ENCODE data around the gene MACROD1.

Gene MACROD1

DNA sequence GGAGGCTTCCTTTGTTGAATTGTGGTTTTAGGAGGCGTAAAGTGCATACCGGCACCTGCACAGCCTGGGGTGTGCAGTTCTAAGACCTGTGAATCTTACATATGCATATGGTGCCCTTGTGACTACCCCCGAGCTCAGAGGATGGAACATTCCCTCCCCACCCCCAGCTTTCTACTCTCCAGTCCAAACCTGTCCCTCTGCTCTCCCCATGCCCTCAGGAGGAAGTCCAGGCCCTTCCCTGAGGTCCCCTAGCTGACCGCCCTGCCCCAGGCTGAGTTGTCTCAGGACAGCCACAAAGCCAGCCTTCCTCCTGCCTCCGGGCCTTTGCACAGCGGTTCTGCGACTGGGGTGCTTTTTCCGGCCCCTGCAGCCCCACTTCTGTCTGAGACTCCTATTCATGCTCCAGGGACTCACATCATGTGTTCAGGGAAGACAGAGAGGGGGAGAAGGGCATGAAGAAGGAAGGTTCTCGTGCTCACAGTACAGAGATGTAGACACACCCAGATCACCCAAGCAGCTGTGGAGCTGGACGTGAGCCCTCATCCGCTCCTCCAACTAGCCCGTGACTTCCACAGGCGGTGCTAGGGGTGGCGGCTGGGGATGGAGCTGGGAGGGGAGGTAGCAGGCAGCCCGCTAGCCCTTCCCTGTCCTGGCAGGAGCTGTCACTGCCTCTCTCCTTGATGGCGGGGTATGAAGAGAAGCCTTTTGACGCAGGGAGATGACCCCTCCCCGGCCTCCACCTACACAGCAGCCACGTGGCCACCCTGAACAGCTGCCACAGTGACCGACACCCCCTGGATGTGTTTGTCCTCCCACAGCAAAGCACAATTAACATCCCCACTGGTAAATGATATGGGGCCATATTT, 79.4 kb downstream of the MACROD1 start:
- no peak overlapping the region for H3K4me3 ChIP-seq (ENCODE audit: low read length)
- DNase-seq (ENCODE audit: low read depth, low spot score), result peak; percentile 74

DNA sequence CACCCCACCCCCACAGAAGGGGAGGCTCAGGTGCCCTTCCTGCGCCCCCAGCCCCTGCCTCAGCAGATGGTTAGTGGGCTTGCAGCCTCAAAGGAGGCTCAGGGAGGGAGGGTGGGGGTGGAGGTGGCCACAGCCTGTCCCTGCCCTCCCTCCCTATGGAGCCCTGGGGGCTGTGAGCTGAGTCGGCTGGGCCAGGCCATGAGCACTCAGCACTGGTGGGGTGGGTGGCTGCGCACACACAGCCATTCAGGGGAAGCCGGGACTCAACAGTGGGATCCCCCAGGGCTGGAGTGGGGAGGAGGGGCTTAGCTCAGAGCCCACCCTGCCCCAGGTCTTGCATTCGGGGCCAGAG, 80.0 kb downstream of the MACROD1 start:
- H3K4me3 ChIP-seq (ENCODE audit: low read length), result no peak overlapping the region
- no peak for DNase-seq (ENCODE audit: low read depth, low spot score)

DNA sequence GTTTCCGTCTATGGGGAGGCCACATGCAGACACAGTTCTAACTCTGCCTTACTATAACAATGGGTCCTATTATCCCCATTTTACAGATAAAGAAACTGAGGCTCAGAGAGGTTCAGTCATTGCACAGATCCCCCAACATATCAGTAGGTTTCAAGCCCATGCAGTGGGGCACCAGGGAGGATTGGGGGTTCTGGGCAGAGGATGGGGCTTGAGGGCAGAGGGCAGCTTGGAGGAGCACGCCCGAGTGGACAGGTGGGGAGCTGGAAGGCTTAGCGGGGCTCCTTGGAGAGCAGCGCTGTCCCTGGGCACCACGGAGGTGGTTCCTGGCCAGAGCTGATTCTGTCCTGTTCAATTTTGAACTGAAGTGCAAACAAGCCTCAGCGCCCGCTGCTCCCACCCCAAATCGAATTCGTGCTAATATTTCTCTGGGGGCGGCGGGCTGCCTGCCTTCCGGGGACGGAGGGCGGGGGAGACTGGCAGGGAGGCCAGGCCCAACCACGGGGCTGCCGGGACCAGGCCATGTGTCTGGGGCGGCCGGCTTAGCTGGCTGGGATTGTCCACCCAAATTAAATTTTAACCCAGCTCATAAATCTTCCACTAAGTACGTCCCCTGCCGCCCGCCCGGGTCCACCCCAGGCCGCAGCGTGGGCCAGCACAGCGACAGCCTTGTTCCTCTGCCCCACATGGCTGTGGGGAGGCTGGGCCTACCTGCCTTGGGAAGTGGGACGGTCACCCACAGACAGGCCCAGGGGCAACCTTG, 80.8 kb downstream of the MACROD1 start:
- no peak overlapping the region for H3K4me3 ChIP-seq (ENCODE audit: low read length)
- no peak for DNase-seq (ENCODE audit: low read depth, low spot score)

DNA sequence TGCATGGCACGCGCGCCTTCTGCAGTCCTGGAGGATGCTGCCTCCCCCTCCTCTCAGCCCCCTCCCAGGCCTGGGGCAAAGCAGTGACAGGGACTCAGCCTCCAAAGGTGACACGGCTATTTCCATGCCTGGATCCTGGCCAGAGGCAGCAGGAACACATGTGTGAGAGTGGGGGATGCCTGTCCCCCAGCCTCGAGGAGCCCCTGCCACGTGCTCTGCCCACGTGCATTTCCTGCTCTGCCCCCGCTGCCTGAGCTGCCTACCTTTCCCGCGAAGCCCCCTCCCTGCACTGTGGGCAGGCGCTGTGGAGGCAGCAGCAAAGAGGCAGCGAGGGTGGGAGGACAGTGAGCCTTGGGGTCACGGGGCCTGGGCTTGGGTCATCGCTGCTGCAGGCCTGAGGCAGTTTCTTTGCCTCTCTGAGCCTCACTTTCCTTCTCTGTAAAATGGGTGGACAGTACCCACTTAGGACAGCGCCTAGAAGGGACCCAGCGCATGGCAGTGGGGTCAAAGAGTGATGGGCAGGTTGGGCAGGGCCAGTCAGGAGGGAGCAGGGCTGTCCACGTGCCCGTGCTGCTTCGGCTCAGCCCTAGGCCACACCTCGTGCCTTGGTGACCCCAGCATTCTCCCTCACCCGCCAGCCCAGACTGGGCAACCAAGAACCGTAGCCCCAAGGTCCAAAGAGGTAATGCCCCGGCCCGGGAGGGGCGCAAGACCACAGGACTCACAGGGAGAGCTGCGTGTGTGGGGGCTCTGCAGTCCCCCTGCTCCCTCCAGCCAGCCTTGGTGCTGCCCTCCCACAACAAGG, 81.6 kb downstream of the MACROD1 start:
- no peak for DNase-seq (ENCODE audit: low read depth, low spot score)
- H3K4me3 ChIP-seq (ENCODE audit: low read length), result no peak overlapping the region

DNA sequence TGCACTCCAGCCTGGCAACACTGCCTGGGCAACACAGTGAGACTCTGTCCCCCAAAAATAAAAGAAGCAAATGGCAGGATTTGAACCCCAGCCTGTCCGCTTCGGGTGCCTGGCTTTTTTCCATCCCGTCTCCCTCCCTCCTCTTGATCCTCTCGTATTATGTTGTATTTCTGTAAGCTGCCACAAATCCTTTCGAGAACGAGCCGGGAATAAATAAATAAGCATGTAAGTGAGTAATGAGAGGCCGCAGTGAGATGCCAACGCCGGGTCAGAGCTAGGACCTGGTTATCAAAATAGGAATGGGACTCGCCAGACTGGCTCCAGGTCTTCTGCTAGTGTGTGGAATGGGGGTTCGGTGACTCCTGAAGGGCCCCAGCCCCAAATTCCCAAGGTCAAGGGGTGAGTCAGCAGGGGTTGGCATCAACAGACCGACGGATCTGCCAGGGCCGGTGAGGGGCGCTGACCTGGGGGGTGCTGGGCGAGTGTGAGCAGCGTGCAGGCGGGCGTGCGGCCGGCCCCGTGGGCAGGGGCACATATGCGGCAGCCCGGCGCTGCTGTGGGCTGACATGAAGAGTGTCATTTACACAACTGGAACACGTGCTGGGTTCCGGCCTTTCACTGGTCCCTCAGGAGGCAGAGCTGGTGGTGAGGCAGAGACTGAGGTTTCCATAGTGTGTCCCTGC, 82.4 kb downstream of the MACROD1 start:
- no peak overlapping the region for H3K4me3 ChIP-seq (ENCODE audit: low read length)
- DNase-seq (ENCODE audit: low read depth, low spot score), result no peak

DNA sequence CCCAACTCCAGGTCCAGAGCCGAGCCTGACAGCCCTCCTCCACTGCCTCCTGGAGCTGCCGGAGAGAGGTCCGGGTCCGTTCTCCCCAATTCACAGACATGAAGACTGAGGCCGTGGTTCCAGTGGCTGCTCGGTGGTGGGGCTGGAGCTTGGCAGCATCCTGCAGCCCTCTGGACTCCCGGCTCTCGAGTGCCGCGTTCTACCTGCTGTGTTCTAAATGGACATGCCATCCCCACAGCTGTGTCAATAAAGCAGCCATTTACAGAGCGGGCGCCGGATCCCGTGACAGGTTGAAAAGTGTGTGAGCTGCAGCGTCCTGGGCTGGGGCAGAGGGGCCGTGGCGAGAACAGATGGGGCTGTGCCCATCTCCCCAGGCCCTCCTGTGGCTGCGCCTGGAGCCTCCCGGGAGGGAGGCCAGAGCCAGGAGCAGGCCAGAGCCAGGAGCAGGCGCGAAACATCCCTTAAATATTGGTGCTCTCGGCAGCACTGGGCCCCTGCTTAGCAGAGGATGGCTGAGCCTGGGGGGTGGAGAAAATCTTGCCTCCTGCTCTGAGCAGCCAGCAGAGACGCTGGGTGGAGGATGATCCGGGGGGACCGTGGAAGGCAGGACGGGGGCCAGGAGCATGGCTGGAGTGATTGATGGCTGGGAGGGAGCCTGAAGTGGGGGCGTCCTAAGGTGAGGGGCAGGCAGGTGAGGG, 84.0 kb downstream of the MACROD1 start:
- no peak for DNase-seq (ENCODE audit: low read depth, low spot score)
- H3K4me3 ChIP-seq (ENCODE audit: low read length), result no peak overlapping the region

DNA sequence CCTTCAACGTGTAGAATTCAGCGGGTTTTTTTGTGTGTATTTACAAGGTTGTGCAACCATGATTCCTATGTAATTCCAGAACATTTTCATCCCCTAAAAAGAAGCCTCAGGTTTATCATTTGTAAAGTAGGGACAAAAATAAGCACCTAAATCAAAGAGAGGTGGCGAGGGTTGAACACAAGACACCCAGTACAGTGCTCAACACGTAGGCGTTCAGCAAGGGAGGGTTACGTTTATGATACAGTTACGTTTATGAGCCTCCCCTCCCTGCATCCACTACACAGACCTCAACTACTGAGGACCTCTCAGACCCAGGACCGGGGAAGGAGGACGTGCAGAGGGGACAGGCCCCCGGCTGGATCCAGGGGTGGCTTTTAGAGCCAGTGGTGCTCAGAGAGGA, 85.5 kb downstream of the MACROD1 start:
- no peak overlapping the region for H3K4me3 ChIP-seq (ENCODE audit: low read length)
- DNase-seq (ENCODE audit: low read depth, low spot score), result no peak

DNA sequence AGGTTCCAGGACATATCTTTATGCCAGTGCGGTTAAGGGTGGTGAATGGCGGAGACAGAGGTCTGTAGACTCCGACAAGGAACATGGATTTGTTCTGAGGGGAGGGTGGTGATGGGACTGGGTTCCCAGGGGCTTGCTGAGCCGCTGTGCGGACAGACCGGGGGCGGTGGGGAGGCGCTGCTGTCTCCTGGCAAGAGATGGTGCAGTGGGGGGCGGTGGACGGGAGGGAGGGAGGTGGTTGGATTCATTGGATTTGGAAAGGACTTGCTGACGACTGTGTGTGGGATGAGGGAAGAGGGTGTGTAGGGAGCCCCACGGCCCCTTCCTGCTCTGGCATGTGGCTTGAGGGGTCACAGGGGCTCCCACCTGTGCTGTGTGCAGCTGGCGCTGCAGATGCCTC, 87.0 kb downstream of the MACROD1 start:
- no peak for DNase-seq (ENCODE audit: low read depth, low spot score)
- H3K4me3 ChIP-seq (ENCODE audit: low read length), result no peak overlapping the region

DNA sequence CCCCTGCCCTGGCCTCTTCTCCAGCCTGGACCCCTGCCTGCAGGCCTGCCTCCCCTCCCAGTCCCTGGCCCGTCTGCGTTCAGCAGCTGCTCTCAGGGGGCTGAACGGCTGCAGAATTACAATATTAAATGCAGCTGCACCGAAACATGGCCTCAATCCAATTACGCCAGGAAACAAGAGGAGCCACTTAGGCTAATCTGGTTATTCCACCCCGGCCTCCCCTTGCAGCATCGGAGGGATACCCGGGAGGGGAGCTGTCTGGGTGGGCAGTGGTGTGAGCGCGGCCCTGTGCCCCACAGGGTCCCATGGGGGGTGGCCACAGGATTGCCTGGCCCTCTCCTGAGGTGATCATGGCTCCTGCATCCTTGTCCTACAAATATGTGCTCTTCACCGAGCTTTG, 87.6 kb downstream of the MACROD1 start:
- no peak for DNase-seq (ENCODE audit: low read depth, low spot score)
- H3K4me3 ChIP-seq (ENCODE audit: low read length), result no peak overlapping the region

DNA sequence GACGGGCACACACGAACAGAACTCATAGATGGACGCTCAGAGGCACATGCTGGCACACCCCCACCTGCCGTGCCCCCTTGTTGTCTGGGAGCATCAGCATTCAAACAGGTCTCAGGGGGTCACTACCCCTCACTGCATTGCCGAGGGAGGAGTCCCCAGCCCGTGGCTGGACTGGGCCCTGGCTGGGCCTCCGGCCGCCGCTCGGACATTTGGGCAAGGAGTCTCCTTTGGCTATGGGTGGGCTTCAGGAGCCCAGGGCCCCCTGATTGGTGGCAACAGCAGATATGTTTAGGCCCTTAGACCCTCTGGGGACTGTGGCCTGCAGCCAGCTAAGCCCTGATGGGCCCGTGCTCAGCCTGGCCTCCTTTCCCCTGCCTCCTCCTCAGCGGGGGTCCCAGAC, 88.3 kb downstream of the MACROD1 start:
- no peak for DNase-seq (ENCODE audit: low read depth, low spot score)
- H3K4me3 ChIP-seq (ENCODE audit: low read length), result no peak overlapping the region

DNA sequence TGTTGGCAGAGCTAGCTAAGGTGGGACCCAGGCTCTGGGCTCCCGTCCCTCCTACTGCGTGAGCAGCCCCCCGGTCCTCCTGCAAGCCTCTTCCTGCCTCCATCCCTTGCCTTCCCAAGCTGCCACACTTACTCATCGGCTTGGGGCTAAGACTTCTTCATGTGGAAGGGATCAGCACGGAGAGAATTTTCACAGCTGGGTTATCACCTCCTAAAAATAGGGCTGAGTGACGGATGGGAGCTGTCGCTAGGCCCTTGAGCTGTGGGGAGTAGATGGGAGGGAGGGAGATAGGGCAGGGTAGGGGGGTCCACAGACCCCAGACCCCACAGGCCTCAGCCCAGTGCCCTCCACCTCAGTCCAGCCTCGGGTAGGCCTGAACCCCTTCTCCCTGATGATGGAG, 89.2 kb downstream of the MACROD1 start:
- no peak for DNase-seq (ENCODE audit: low read depth, low spot score)
- H3K4me3 ChIP-seq (ENCODE audit: low read length), result no peak overlapping the region

DNA sequence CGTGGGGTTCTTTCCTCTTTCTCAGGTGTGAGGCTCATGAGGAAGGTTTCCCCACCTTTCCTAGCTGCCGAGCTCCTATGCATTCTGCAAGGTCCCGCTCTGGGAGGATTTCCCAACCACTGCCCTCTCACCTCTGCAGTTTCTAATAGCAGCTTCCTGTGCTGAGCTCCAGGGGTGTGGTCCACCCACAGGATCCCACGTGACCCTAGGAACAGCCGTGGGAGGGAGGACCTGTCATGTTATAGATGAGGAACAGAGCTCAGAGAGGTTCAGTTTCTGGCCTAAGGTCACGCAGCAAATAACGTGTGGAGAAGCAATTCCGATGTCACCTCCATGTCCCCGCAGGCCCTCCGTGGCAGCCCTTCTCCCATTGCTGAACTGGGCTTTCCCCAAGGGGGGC, 91.7 kb downstream of the MACROD1 start:
- no peak for DNase-seq (ENCODE audit: low read depth, low spot score)
- H3K4me3 ChIP-seq (ENCODE audit: low read length), result no peak overlapping the region

DNA sequence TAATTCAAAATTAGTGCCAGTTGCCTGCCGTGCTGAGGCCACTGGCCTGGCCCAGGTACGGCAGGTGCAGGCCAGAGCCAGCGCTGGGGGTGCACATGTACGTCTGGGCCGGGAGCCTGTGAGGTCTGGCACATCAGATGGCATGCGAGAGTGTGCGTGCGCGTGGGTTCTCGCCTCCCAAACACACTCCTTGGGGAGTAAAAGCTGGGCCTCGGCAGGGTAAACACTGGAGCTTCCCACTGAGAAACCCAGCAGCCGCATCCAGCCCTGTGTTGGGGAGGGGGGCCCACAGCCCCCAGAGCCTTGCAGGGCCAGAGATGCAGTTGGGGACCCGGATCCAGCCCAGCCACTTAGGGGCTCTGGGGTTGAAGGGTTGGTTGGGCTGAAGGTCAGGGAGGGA, 92.4 kb downstream of the MACROD1 start:
- no peak for DNase-seq (ENCODE audit: low read depth, low spot score)
- H3K4me3 ChIP-seq (ENCODE audit: low read length), result no peak overlapping the region

DNA sequence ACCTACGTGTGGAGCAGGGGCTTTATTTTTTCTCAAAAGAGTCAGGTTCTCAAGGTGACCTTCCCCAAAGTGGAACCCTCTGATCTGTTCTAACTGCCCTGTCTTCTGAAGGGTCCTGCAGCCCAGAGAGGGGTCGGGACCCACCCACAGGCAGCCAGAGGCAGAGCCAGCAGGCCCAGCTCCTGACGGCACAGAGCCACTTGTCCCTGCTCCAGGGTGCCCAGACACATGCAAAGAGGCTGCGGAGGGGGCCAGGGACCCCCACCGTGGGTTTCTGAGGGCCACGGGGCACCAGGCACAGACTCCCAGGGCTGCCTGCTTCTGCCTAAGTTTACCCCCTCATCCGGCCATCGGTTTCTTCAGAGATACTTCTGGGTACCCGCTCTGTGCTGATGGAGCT, 93.0 kb downstream of the MACROD1 start:
- DNase-seq (ENCODE audit: low read depth, low spot score), result no peak
- no peak overlapping the region for H3K4me3 ChIP-seq (ENCODE audit: low read length)

DNA sequence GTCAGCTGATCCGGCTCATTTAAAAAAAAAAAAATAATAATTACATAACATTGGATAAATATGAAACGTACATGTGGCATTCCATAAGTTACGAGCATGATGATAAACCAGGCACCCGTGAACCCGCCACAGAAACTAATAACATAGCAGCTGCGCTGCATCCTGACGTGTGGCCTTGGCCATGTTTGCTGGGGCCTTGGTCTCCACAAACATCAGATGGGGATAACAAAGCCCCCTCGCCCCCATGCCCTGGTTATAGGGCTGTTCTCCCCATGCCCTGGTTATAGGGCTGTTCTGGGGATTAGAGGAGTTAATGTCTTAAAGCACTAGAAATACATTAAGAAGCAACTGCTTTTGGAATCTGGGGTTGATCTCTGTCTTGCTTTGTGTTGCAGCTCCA, 93.5 kb downstream of the MACROD1 start:
- no peak overlapping the region for H3K4me3 ChIP-seq (ENCODE audit: low read length)
- DNase-seq (ENCODE audit: low read depth, low spot score), result no peak

DNA sequence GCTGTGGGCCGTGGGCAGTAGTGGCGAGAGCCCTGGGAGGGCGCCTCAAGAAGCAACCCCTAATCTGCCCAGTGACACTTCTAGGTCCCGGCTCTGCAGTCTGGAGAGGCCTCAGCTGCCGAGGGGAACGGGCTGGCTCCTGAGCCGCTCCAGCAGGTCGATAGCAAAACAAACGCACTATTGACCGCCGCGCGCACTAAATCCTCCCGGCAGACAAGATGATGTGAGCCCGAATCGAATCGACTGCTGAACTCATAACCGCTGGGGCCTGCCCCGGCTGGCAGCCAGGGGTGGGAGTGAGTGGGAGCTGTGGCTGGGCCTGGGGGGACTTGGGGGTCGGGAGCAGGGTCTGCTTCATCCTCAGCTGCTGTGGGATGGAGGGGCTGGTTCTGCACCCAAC, 94.1 kb downstream of the MACROD1 start:
- DNase-seq (ENCODE audit: low read depth, low spot score), result no peak
- no peak overlapping the region for H3K4me3 ChIP-seq (ENCODE audit: low read length)

DNA sequence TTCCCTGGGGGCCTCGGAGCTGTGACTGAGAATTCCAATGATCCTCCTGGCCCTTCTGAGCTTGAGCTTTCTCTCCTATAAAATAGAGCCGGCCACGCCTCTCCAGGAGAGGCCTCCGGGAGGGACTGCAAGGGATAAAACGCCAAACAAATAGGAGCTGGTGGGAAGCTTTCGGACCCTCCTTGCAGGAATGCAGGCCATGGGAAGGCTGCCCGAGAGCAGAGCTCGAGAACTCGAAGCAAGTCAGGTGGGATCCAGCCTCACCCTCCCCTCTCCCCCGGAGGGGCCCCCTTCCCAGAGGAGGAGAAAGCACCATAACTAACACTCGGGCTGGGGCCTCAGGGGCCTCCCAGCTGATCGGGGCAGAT, 95.6 kb downstream of the MACROD1 start:
- DNase-seq (ENCODE audit: low read depth, low spot score), result no peak

DNA sequence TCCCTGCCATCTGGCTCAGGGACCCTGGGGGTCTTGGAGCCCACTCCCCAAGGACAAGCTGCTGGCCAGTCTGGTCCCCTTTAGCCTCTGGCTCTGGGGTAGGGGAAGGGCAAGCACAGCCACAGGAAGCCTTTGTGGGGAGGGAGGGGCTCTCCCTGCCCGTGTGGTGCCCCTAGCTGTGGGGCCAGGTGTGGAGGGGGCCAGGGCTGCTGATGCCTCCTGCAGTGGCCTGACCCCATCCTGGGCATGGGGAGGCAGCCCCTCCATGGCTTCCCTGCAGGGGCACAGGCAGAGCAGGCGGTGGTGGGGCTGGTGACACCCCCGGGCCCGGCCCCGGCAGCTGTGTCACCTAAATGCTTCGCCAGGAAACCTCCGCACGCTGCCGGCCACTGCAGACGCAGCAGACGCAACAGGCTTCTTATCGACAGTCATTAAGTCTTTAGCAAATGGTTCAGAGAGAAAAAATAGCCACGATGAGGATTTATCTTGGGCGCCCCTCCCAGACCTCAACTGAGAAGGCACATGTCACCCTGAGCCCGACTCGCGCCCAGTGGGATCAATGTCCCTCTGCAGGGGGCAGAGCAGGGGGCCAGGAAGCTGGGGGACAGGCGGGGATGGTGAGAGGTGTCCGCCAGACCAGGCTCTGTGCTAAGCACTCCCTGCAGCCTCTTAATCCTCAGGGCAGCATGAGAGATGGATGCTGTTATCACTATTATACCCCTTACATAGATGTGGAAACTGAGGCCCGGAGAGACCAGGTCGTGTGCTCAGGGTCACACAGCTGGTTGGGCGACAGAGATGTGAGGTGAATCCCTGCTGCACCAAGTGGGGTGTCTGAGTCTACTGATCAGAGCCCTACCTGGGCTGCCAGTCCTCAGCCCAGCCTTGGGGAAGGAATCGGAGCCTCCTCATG, 96.3 kb downstream of the MACROD1 start:
- DNase-seq (ENCODE audit: low read depth, low spot score), result no peak
- no peak overlapping the region for H3K4me3 ChIP-seq (ENCODE audit: low read length)

More for the DNA sequence above, 95.6 kb downstream of the MACROD1 start:
- H3K4me3 ChIP-seq (ENCODE audit: low read length), result no peak overlapping the region
